ENCODE results near the gene OR6F1.
"Not testable (repeated sequence)": the region's sequence is repeated elsewhere in the genome, so short reads cannot be mapped to it uniquely, and the experiment has no call there.

GRCh38 chr1:247710681-247711080, 5.8 kb downstream of the OR6F1 start:
- not testable (repeated sequence) for TF ChIP-seq POLR2AphosphoS5 (IDR thresholded peaks at IDR 0.05; ENCODE audit: insufficient read depth, low read depth, low read length); CTCF (IDR thresholded peaks at IDR 0.05; ENCODE audit: extremely low read depth in 1 of 2, insufficient read depth in 1 of 2, low read depth in 1 of 2, low read length in 2 of 2); MAX (IDR thresholded peaks at IDR 0.05; ENCODE audit: insufficient read depth, insufficient read length); EZH2 (IDR thresholded peaks at IDR 0.05; ENCODE audit: borderline replicate concordance, low read depth, low read length, severe bottlenecking); POLR2A (IDR thresholded peaks at IDR 0.05; ENCODE audit: low read depth, low read length); GATA2 (IDR thresholded peaks at IDR 0.05; ENCODE audit: insufficient read depth, insufficient read length, low read depth, low read length); JUN (IDR thresholded peaks at IDR 0.05; ENCODE audit: borderline replicate concordance, insufficient read depth, insufficient read length, low read depth); MYC (IDR thresholded peaks at IDR 0.05; ENCODE audit: low read depth, low read length)

Data from endothelial cell of umbilical vein (primary cell).